K562 (cell line): Measurements from ENCODE around the gene LRRC37B. TPM values are rescaled to one million over a fixed set of nuclear protein-coding genes. Genes with fewer than 3 reads are reported as not detected.

Source experiments
- CBX1 ChIP-seq: sonication (generic); IDR thresholded peaks from 2 replicates; pipeline ENCODE4 v1.6.1; 2016; ENCODE audit warnings: antibody characterized with exemption, low read depth, mild to moderate bottlenecking
- FOXJ3 ChIP-seq: sonication (generic); formaldehyde crosslinking; IDR thresholded peaks from 2 replicates; pipeline ENCODE4 v1.4.0; 2020; ENCODE audit warnings: mild to moderate bottlenecking, missing genetic modification reagents
- FUS ChIP-seq: fragments of 200-400 bp; formaldehyde crosslinking; optimal IDR thresholded peaks from 2 replicates; pipeline ENCODE3; 2017; ENCODE audit warnings: low read depth, low read length
- HDAC3 ChIP-seq: fragments of 450-650 bp; IDR thresholded peaks from 2 replicates; pipeline ENCODE4 v1.6.1; 2018; ENCODE audit warnings: borderline replicate concordance, mild to moderate bottlenecking, moderate library complexity; ENCODE audit not compliant: partially characterized antibody
- JUN ChIP-seq, 2 experiments: sonication (generic) in 1 of 2; formaldehyde crosslinking in 1 of 2; IDR thresholded peaks; 2 replicates each; pipeline versions ENCODE4 v1.6.1 to v1.8.0; 2012 to 2022; ENCODE audit warnings: borderline replicate concordance in 2 of 2, mild to moderate bottlenecking in 2 of 2, improper control_type of control experiment in 1 of 2, low read depth in 1 of 2, low read length in 1 of 2, missing genetic modification reagents in 1 of 2
- JUND ChIP-seq, 2 experiments: IDR thresholded peaks; 2 replicates in 1 of 2; 3 replicates in 1 of 2; pipeline ENCODE4 v1.6.1; 2011; ENCODE audit warnings: borderline replicate concordance in 2 of 2, low read depth in 2 of 2, low read length in 2 of 2, improper control_type of control experiment in 1 of 2, missing biosample characterization in 1 of 2, missing genetic modification characterization in 1 of 2, missing genetic modification reagents in 1 of 2
- NCOA1 ChIP-seq: fragments of 450-650 bp; IDR thresholded peaks from 2 replicates; pipeline ENCODE4 v1.6.1; 2016; ENCODE audit warnings: low read depth
- NR3C1 ChIP-seq: sonication (generic); formaldehyde crosslinking; IDR thresholded peaks from 2 replicates; pipeline ENCODE4 v1.8.1; 2022; ENCODE audit warnings: missing genetic modification reagents
- PHB2 ChIP-seq: fragments of 450-650 bp; IDR thresholded peaks from 2 replicates; pipeline ENCODE4 v1.6.1; 2017; ENCODE audit warnings: low read depth
- PYGO2 ChIP-seq: fragments of 450-650 bp; IDR thresholded peaks from 2 replicates; pipeline ENCODE4 v1.6.1; 2016; ENCODE audit warnings: mild to moderate bottlenecking, missing genetic modification characterization, moderate library complexity, missing compliant biosample characterization
- RAD21 ChIP-seq, 2 experiments: fragments of 250-450 bp in 1 of 2; fragments of 450-650 bp in 1 of 2; sonication (Bioruptor Pico) in 1 of 2; formaldehyde crosslinking in 1 of 2; IDR thresholded peaks in 1 of 2; conservative IDR thresholded peaks in 1 of 2; 2 replicates each; pipeline versions ENCODE4 v1.4.0 to v1.8.0; 2020 to 2022; ENCODE audit warnings: mild to moderate bottlenecking in 2 of 2, moderate library complexity in 1 of 2
- RAD51 ChIP-seq: fragments of 450-650 bp; IDR thresholded peaks from 2 replicates; pipeline ENCODE4 v1.7.1; 2016; ENCODE audit warnings: low read depth, mild to moderate bottlenecking, borderline replicate concordance
- RBM39 ChIP-seq: fragments of 200-400 bp; formaldehyde crosslinking; optimal IDR thresholded peaks from 2 replicates; pipeline ENCODE3; 2018; ENCODE audit warnings: low read depth, low read length
- RFX1 ChIP-seq: fragments of 450-650 bp; IDR thresholded peaks from 2 replicates; pipeline ENCODE4 v1.6.1; 2016; ENCODE audit warnings: mild to moderate bottlenecking, moderate library complexity
- SIX5 ChIP-seq, 2 experiments: IDR thresholded peaks; 2 replicates each; pipeline ENCODE4 v1.6.1; 2011; ENCODE audit warnings: low read length in 2 of 2, borderline replicate concordance in 1 of 2, low read depth in 1 of 2, mild to moderate bottlenecking in 1 of 2, moderate library complexity in 1 of 2; ENCODE audit not compliant: insufficient read depth in 1 of 2
- SREBF1 ChIP-seq: fragments of 150-350 bp; IDR thresholded peaks from 2 replicates; pipeline ENCODE4 v1.6.1; 2014; ENCODE audit warnings: antibody characterized with exemption, low read depth, low read length, borderline replicate concordance
- ZFX ChIP-seq: sonication (generic); formaldehyde crosslinking; IDR thresholded peaks from 2 replicates; pipeline ENCODE4 v1.8.0; 2022; ENCODE audit warnings: mild to moderate bottlenecking, missing genetic modification reagents, moderate library complexity
- ZNF780A ChIP-seq: fragments of 250-450 bp; sonication (Bioruptor Pico); IDR thresholded peaks from 2 replicates; pipeline ENCODE4 v1.5.0; 2021; ENCODE audit warnings: mild to moderate bottlenecking
- polyA plus RNA-seq, 8 experiments: library from polyadenylated mRNA; depleted of rRNA in 4 of 8; stranded (reverse) in 5 of 8; unstranded in 3 of 8; fragments of >200 nt; fragmentation: Nextera tagmentation in 2 of 8; fragmentation: Illumina TruSeq in 1 of 8; extraction: Ambion mirVana in 2 of 8; extraction: Trizol in 1 of 8; gene quantifications; 2 replicates each; pipeline versions ENCODE4 v1.2.1 to v1.2.3, GENCODE V29; 2011 to 2014; ENCODE audit warnings: inconsistent platforms in 1 of 8, missing spikeins in 1 of 8
- total RNA-seq, 7 experiments: library from RNA; depleted of rRNA in 6 of 7; stranded (reverse); fragments of >200 nt in 6 of 7; fragmentation: Illumina TruSeq in 2 of 7; extraction: Trizol in 2 of 7; gene quantifications; 2 replicates each; pipeline versions ENCODE4 v1.2.1 to v1.2.3, GENCODE V29; 2011 to 2021; ENCODE audit warnings: low replicate concordance in 1 of 7
- TF ChIP-seq, protein P1 (sequence below): IDR thresholded peaks from 3 replicates; pipeline ENCODE4 v1.6.1; 2011; ENCODE audit warnings: borderline replicate concordance, mild to moderate bottlenecking, moderate library complexity; ENCODE audit not compliant: insufficient read length; ENCODE audit errors: extremely low read depth
- TF ChIP-seq, protein P2 (sequence below): sonication (generic); formaldehyde crosslinking; IDR thresholded peaks from 2 replicates; pipeline ENCODE4 v1.8.1; 2023; ENCODE audit warnings: mild to moderate bottlenecking, missing genetic modification reagents
- TF ChIP-seq, protein P3 (sequence below), 2 experiments: fragments of 450-650 bp; IDR thresholded peaks; 2 replicates each; pipeline ENCODE4 v1.6.1; 2016

The LRRC37B gene
- total and polyA plus RNA-seq, 9 of the 15 experiments (the other 6 are each of a cell fraction or from before 2014, with no cell fraction given) = 2.7 to 19.8 (median 12.4) TPM

DNA sequence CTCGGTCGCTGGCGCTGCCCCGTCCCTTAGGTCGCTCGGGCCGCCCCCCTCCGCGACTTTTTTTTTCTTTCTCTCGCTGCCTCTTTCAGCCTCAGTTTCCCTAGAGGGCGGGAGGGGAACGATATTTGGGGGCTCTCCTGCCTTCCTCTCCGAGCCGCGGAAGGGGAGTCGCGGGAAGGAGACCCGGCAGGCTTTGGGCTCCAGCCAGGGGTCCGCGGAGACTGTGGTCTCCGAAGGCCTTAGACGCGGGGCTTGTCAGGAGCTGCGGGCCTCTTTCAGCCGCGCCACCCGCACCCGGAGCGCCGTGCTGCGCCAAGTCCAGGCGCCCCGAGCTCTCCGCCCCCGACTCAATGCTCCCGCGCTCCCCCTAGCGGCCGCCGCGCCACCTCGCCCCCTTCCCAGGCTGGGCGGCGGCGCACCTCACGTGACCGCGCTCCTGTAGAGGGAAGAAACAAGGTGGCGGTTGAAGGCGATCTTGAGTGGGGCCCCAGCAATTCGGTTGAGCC is at the start of gene LRRC37B (continued):
- TF ChIP-seq, protein P1, sequence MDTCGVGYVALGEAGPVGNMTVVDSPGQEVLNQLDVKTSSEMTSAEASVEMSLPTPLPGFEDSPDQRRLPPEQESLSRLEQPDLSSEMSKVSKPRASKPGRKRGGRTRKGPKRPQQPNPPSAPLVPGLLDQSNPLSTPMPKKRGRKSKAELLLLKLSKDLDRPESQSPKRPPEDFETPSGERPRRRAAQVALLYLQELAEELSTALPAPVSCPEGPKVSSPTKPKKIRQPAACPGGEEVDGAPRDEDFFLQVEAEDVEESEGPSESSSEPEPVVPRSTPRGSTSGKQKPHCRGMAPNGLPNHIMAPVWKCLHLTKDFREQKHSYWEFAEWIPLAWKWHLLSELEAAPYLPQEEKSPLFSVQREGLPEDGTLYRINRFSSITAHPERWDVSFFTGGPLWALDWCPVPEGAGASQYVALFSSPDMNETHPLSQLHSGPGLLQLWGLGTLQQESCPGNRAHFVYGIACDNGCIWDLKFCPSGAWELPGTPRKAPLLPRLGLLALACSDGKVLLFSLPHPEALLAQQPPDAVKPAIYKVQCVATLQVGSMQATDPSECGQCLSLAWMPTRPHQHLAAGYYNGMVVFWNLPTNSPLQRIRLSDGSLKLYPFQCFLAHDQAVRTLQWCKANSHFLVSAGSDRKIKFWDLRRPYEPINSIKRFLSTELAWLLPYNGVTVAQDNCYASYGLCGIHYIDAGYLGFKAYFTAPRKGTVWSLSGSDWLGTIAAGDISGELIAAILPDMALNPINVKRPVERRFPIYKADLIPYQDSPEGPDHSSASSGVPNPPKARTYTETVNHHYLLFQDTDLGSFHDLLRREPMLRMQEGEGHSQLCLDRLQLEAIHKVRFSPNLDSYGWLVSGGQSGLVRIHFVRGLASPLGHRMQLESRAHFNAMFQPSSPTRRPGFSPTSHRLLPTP = no peak
- no peak for TF ChIP-seq RFX1
- TF ChIP-seq, protein P2, sequence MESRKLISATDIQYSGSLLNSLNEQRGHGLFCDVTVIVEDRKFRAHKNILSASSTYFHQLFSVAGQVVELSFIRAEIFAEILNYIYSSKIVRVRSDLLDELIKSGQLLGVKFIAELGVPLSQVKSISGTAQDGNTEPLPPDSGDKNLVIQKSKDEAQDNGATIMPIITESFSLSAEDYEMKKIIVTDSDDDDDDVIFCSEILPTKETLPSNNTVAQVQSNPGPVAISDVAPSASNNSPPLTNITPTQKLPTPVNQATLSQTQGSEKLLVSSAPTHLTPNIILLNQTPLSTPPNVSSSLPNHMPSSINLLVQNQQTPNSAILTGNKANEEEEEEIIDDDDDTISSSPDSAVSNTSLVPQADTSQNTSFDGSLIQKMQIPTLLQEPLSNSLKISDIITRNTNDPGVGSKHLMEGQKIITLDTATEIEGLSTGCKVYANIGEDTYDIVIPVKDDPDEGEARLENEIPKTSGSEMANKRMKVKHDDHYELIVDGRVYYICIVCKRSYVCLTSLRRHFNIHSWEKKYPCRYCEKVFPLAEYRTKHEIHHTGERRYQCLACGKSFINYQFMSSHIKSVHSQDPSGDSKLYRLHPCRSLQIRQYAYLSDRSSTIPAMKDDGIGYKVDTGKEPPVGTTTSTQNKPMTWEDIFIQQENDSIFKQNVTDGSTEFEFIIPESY = no peak
- peak; percentile 88 for TF ChIP-seq RAD51
- TF ChIP-seq SREBF1 = 0 out of 2 replicates have a peak, but pooled peaks have one; percentile 51
- TF ChIP-seq NR3C1 (CRISPR knock-in tag) = no peak
- no peak for TF ChIP-seq ZNF780A
- TF ChIP-seq, protein P3, sequence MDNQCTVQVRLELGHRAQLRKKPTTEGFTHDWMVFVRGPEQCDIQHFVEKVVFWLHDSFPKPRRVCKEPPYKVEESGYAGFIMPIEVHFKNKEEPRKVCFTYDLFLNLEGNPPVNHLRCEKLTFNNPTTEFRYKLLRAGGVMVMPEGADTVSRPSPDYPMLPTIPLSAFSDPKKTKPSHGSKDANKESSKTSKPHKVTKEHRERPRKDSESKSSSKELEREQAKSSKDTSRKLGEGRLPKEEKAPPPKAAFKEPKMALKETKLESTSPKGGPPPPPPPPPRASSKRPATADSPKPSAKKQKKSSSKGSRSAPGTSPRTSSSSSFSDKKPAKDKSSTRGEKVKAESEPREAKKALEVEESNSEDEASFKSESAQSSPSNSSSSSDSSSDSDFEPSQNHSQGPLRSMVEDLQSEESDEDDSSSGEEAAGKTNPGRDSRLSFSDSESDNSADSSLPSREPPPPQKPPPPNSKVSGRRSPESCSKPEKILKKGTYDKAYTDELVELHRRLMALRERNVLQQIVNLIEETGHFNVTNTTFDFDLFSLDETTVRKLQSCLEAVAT (IDR thresholded peaks at IDR 0.05) = no peak
- TF ChIP-seq SIX5 (IDR thresholded peaks at IDR 0.05; ENCODE audit: borderline replicate concordance in 1 of 2, insufficient read depth in 1 of 2, low read depth in 1 of 2, low read length in 2 of 2) = no peak
- peak; percentile 19 to 50; a peak in 2 of 4 replicates for TF ChIP-seq RAD21 (CRISPR knock-in tag; conservative IDR thresholded peaks at IDR 0.05 in 1 of 2, IDR thresholded peaks at IDR 0.05 in 1 of 2)
- TF ChIP-seq PYGO2 (tag) = no peak
- TF ChIP-seq CBX1 = peak; percentile 81; the same call in 1 of the 2 replicates
- TF ChIP-seq HDAC3 = no peak
- TF ChIP-seq PHB2 = no peak
- TF ChIP-seq NCOA1 = no peak
- TF ChIP-seq ZFX (CRISPR knock-in tag) = peak; percentile 39; the same call in 1 of the 2 replicates
- TF ChIP-seq FUS = no peak
- peak; percentile 34; the same call in 1 of the 2 replicates for TF ChIP-seq JUND (IDR thresholded peaks at IDR 0.05; ENCODE audit: borderline replicate concordance, low read depth, low read length)
- no peak; the same call in 2 of the 3 replicates for TF ChIP-seq JUND (tag; IDR thresholded peaks at IDR 0.05; ENCODE audit: borderline replicate concordance, low read depth, low read length)
- no peak for TF ChIP-seq RBM39
- TF ChIP-seq FOXJ3 (CRISPR knock-in tag) = no peak
- TF ChIP-seq JUN (IDR thresholded peaks at IDR 0.05; ENCODE audit: borderline replicate concordance, low read depth, low read length) = peak; percentile 15; the same call in 1 of the 2 replicates
- no peak for TF ChIP-seq JUN (CRISPR knock-in tag; IDR thresholded peaks at IDR 0.05; ENCODE audit: borderline replicate concordance)
